Measurements from ENCODE around the gene B3GLCT. TPM values are rescaled to one million over a fixed set of nuclear protein-coding genes. Genes with fewer than 3 reads are reported as not detected.

The B3GLCT gene
- total and polyA plus RNA-seq, 12 donors = 3.1 to 28.1 (median 18.8) TPM

GRCh38 chr13:31267126-31267784 is 67.5 kb downstream of the B3GLCT start:
- H3K36me3 ChIP-seq = peaks cover 0 to 61% (median 19%) of the 10 kb centered on the region in 9 donors
- peak in 1 of 2 donors; percentile 18 for DNase-seq
- no peaks in the 10 kb centered on the region for H3K27me3 ChIP-seq
- no peak overlapping the region for H3K4me3 ChIP-seq
- WGBS, 2 donors = 39 to 59% methylated on average over 2 of the region's 2 CpGs
- peaks cover 0 to 24% (median 11%) of the 10 kb centered on the region in 11 donors for H3K9me3 ChIP-seq
- intact Hi-C loops (cut with DNase I) = no loop called here
- no peak for TF ChIP-seq CTCF (IDR thresholded peaks at IDR 0.05)
- peak; percentile 42 to 94 (median 80) for ATAC-seq
- H3K27ac ChIP-seq = peak overlapping the region in 8 of 10 donors; percentile 22 to 74 (median 56)
- H3K4me1 ChIP-seq = peaks cover 0 to 17% (median 4%) of the 10 kb centered on the region in 9 donors

GRCh38 chr13:31274390-31274789 is 74.6 kb downstream of the B3GLCT start:
- 52 to 75% methylated on average over 4 of the region's 4 CpGs for WGBS, 2 donors
- peak in 3 of 8 donors; percentile 53 to 89 (median 82) for ATAC-seq
- Histone ChIP-seq H3K36me3 (peaks cover 0 to 58% (median 26%) of the 10 kb centered on the region in 9 donors), H3K9me3 (peaks cover 0 to 31% (median 12%) of the 10 kb centered on the region in 11 donors), H3K27me3 (no peaks in the 10 kb centered on the region), H3K27ac (peak overlapping the region in 2 of 10 donors; percentile 16), H3K4me1 (peaks cover 0 to 21% (median 0%) of the 10 kb centered on the region in 9 donors), H3K4me3 (no peak overlapping the region)
- DNase-seq = peak in 1 of 2 donors; percentile 19
- no peak for TF ChIP-seq CTCF (IDR thresholded peaks at IDR 0.05)
- intact Hi-C loops (cut with DNase I) = no loop called here

- TF ChIP-seq CTCF (IDR thresholded peaks at IDR 0.05) = no peak
- DNase-seq (no peak), ATAC-seq (no peak)
- Histone ChIP-seq H3K27ac (no peak overlapping the region), H3K4me1 (peaks cover 0 to 21% (median 0%) of the 10 kb centered on the region in 9 donors), H3K36me3 (peaks cover 0 to 39% (median 12%) of the 10 kb centered on the region in 9 donors), H3K27me3 (no peaks in the 10 kb centered on the region), H3K4me3 (no peak overlapping the region), H3K9me3 (peaks cover 0 to 17% (median 0%) of the 10 kb centered on the region in 11 donors)
- intact Hi-C loops (cut with DNase I) = no loop called here
- 90 to 93% methylated on average over 5 of the region's 5 CpGs for WGBS, 2 donors
These were observed 76.6 kb downstream of the B3GLCT start for GRCh38 chr13:31276421-31276820.

GRCh38 chr13:31278869-31279268 is 79.1 kb downstream of the B3GLCT start:
- Histone ChIP-seq H3K4me3 (no peak overlapping the region), H3K36me3 (peaks cover 0 to 35% (median 12%) of the 10 kb centered on the region in 9 donors), H3K27ac (peak overlapping the region in 5 of 10 donors; percentile 23 to 48 (median 35)), H3K9me3 (peaks cover 0 to 16% (median 0%) of the 10 kb centered on the region in 11 donors), H3K27me3 (no peaks in the 10 kb centered on the region), H3K4me1 (peaks cover 0 to 19% (median 0%) of the 10 kb centered on the region in 9 donors)
- intact Hi-C loops (cut with DNase I) = no loop called here
- 50 to 61% methylated on average over 1 of the region's 1 CpG for WGBS, 2 donors
- no peak for TF ChIP-seq CTCF (IDR thresholded peaks at IDR 0.05)
- DNase-seq (no peak), ATAC-seq (peak in 3 of 8 donors; percentile 55 to 73 (median 70))
